Neutrophil (primary cell): ENCODE data around the gene STAT6.

Experiments used
- H3K27ac ChIP-seq: fragments of 200-600 bp; sonication (generic); 2 replicates; pipeline ENCODE4 v1.5.1; 2016; ENCODE audit warnings: mild to moderate bottlenecking, moderate library complexity
- H3K27me3 ChIP-seq: fragments of 200-600 bp; sonication (generic); 2 replicates; pipeline ENCODE4 v1.6.0; 2016; ENCODE audit warnings: mild to moderate bottlenecking
- H3K36me3 ChIP-seq: fragments of 200-600 bp; sonication (generic); 2 replicates; pipeline ENCODE4 v1.5.1; 2017
- H3K4me1 ChIP-seq, 2 experiments: fragments of 200-600 bp in 1 of 2; sonication (generic) in 1 of 2; 1 replicate in 1 of 2; 2 replicates in 1 of 2; pipeline versions ENCODE4 v1.5.1 to v1.6.1; 2013 to 2016; ENCODE audit warnings: low read depth in 1 of 2, low read length in 1 of 2, mild to moderate bottlenecking in 1 of 2, moderate library complexity in 1 of 2; ENCODE audit not compliant: control insufficient read depth in 1 of 2, insufficient read depth in 1 of 2
- H3K4me3 ChIP-seq, 2 experiments: fragments of 200-600 bp in 1 of 2; sonication (generic) in 1 of 2; 1 replicate in 1 of 2; 2 replicates in 1 of 2; pipeline ENCODE4 v1.5.1; 2013 to 2016; ENCODE audit warnings: low read depth in 1 of 2, low read length in 1 of 2, mild to moderate bottlenecking in 1 of 2, moderate library complexity in 1 of 2
- H3K9me3 ChIP-seq: fragments of 200-600 bp; sonication (generic); 2 replicates; pipeline ENCODE4 v1.5.1; 2016
- TF ChIP-seq, protein P1 (sequence below): fragments of 200-600 bp; sonication (generic); IDR thresholded peaks from 2 replicates; pipeline ENCODE4 v1.5.1; 2016; ENCODE audit warnings: antibody characterized with exemption

The STAT6 gene

DNA sequence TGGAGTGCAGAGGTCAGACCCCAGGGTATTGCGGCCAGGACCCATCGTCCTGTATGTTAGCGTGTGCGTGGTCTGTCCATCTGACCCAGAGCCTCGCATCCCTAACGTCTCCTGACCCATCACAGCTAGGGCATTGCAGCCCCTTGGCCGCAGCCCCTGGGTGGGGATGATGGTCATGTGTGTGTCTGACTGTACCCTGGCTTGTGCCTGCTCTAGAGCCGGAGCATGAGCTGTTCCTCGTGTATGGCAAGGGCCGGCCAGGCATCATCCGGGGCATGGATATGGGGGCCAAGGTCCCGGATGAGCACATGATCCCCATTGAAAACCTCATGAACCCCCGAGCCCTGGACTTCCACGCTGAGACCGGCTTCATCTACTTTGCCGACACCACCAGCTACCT, 47.0 kb upstream of the STAT6 start:
- Histone ChIP-seq H3K4me1 (peaks cover 0 to 4% of the 10 kb centered on the region in 2 experiments), H3K27me3 (peaks cover 11% of the 10 kb centered on the region), H3K9me3 (no peaks in the 10 kb centered on the region), H3K36me3 (no peaks in the 10 kb centered on the region), H3K27ac (no peak overlapping the region), H3K4me3 (no peak overlapping the region)
- TF ChIP-seq, protein P1, sequence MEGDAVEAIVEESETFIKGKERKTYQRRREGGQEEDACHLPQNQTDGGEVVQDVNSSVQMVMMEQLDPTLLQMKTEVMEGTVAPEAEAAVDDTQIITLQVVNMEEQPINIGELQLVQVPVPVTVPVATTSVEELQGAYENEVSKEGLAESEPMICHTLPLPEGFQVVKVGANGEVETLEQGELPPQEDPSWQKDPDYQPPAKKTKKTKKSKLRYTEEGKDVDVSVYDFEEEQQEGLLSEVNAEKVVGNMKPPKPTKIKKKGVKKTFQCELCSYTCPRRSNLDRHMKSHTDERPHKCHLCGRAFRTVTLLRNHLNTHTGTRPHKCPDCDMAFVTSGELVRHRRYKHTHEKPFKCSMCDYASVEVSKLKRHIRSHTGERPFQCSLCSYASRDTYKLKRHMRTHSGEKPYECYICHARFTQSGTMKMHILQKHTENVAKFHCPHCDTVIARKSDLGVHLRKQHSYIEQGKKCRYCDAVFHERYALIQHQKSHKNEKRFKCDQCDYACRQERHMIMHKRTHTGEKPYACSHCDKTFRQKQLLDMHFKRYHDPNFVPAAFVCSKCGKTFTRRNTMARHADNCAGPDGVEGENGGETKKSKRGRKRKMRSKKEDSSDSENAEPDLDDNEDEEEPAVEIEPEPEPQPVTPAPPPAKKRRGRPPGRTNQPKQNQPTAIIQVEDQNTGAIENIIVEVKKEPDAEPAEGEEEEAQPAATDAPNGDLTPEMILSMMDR, result no peak

DNA sequence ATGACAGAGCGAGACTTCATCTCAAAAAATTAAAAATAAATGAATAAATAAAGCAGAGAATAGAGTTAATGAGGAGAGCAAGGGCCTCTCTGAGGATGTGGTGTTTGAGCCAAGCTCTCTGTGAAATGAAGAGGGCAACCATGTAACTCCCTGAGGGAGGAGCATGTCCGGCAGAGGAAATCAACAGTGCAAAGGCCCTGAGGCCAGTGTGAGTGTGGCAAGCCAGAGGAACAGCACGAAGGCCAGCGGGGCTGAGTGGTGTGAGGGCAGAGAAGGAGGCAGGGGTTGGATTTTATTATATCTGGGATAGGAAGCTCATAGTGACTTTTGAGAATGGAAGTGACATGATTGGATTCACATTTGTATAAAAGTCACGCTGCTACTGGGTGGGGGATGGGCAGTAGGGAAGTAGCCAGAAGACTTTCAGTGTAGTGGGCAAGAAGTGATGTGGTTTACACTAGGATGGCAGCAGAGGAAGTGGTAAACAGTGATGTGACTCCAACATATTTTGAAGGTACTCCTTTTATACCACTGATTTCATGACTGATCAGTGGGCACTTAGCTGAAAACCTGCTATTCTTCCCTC, 46.5 kb upstream of the STAT6 start:
- TF ChIP-seq, protein P1, result no peak
- Histone ChIP-seq H3K36me3 (no peaks in the 10 kb centered on the region), H3K4me3 (no peak overlapping the region), H3K27ac (no peak overlapping the region), H3K9me3 (no peaks in the 10 kb centered on the region), H3K4me1 (peaks cover 0 to 4% of the 10 kb centered on the region in 2 experiments), H3K27me3 (peaks cover 11% of the 10 kb centered on the region)

DNA sequence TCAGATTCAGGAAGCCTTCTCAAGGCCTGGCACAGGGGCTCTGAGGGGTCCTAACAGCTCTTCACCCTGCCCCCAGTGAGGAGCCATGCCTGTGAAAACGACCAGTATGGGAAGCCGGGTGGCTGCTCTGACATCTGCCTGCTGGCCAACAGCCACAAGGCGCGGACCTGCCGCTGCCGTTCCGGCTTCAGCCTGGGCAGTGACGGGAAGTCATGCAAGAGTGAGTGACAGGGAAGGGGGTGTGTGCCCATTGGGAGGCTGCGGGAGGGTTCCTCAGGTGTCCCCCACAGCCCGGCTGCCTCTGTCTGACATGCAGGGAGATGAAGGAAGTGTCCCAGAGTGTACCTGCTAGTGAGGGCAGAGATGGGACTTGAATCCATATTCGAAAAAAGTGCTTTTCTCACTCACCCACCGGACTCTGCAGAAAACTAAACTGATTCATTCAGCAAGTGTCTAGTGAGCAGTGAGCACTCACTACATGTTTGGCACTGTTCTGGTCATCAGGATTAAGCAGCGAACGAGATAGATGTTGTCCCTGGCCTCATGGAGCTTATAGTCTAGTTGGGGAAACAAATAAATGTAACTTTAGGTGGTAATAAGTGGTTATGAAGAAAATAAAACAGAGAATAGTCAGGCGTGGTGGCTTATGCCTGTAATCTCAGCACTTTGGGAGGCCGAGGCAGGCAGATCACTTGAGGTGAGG, 45.7 kb upstream of the STAT6 start:
- H3K4me3 ChIP-seq, result no peak overlapping the region
- no peaks in the 10 kb centered on the region for H3K36me3 ChIP-seq
- H3K27me3 ChIP-seq, result peaks cover 11% of the 10 kb centered on the region
- H3K4me1 ChIP-seq, result peaks cover 0 to 4% of the 10 kb centered on the region in 2 experiments
- no peak overlapping the region for H3K27ac ChIP-seq
- TF ChIP-seq, protein P1, result no peak
- no peaks in the 10 kb centered on the region for H3K9me3 ChIP-seq

DNA sequence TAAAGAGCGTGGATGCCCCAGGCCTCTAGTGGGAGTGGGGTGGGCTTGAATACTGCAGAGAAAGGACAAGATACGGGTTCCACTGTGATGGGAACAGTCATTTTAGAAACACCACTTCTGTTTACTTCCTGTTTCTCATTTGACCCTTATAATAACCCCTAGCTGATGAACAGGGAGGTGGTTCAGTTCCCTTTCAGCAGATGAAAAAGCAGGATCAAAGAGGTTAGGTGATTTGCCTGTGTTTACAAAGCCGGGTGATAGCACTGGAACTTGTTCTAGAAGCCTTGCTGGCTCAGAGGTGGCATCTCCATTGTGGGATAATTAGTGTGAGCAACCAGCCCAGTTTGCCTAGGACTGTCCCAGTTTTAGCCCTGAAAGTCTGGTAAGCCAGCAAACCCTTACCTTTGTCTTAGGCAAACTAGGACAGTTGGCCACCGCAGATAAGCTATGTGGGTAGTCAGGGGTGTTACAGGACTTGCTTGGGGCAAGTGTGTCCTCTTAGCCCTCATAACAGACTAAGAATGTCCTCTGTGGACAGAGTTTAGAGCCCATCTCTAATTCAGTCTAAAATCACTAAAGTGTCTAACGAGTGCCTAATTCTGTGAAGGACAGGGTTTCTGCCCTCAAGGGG, 43.8 kb upstream of the STAT6 start:
- Histone ChIP-seq H3K27me3 (peaks cover 11% of the 10 kb centered on the region), H3K27ac (no peak overlapping the region), H3K9me3 (no peaks in the 10 kb centered on the region), H3K4me3 (no peak overlapping the region), H3K36me3 (no peaks in the 10 kb centered on the region), H3K4me1 (peaks cover 0 to 4% of the 10 kb centered on the region in 2 experiments)
- TF ChIP-seq, protein P1, result no peak

DNA sequence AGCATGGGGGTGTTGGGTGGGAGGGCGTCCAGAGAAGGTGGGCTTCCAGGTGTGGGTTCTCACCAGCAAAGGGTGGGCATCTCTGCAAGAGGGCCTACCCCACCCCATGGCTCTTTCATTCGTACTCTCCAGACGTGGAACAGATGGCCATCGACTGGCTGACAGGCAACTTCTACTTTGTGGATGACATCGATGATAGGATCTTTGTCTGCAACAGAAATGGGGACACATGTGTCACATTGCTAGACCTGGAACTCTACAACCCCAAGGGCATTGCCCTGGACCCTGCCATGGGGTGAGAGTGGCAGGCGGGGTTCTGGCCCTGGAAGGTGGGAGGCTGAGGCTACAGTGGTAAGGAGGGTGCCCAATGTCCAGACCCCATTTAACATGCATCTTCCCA, 42.9 kb upstream of the STAT6 start:
- TF ChIP-seq, protein P1, result no peak
- H3K27me3 ChIP-seq, result peaks cover 11% of the 10 kb centered on the region
- H3K27ac ChIP-seq, result no peak overlapping the region
- no peaks in the 10 kb centered on the region for H3K36me3 ChIP-seq
- no peak overlapping the region for H3K4me3 ChIP-seq
- no peaks in the 10 kb centered on the region for H3K9me3 ChIP-seq
- peaks cover 5 to 10% of the 10 kb centered on the region in 2 experiments for H3K4me1 ChIP-seq
